Measurements from ENCODE around the gene ITLN1.

The ITLN1 gene

DNA sequence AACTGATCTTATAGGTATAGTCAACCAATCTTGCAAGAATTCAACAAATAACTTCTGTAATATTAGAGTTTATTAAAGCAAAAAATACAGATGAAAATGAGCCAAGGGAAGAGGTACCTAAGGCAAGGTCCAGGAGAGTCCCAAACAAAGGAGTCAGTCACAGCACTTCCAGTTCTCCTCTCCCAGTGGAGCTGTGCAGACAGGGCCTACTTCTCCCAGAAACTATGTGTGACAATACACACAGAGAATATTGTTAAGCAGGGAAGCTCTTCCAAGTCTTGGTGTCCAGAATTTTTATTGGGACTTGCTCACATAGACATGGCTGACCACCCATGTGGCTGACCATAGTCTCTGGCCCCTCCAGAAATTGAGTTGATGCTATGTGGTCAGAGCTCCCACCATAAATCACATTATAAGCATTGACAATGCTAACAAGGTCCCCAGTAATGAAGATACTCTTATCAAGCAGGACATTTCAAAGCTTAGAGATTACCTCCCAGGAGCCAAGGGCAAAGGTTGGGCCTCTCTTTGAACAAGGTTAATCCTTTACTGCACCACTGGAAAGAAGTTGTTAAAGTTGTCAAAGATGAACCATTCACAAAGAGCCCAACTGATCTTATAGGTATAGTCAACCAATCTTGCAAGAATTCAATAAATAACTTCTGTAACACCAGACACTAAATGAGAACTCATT is 18.8 kb downstream of the ITLN1 start:
- Histone ChIP-seq H3K9me3 (ENCODE audit: control insufficient read depth in 2 of 2, low read length in 2 of 2) (no peaks in the 10 kb centered on the region), H3K4me1 (ENCODE audit: control insufficient read depth, insufficient read depth, low read length) (no peaks in the 10 kb centered on the region), H3K27me3 (ENCODE audit: control insufficient read depth in 1 of 2, insufficient read depth in 2 of 2, low read length in 2 of 2) (peaks cover 0 to under 1% of the 10 kb centered on the region in 2 donors), H3K9ac (ENCODE audit: low read length in 2 of 2) (no peak overlapping the region), H3K36me3 (ENCODE audit: control insufficient read depth in 2 of 2, insufficient read depth in 2 of 2, low read length in 2 of 2) (no peaks in the 10 kb centered on the region), H3K4me3 (ENCODE audit: low read length in 2 of 2) (no peak overlapping the region), H3K27ac (ENCODE audit: low read length) (no peak overlapping the region)

DNA sequence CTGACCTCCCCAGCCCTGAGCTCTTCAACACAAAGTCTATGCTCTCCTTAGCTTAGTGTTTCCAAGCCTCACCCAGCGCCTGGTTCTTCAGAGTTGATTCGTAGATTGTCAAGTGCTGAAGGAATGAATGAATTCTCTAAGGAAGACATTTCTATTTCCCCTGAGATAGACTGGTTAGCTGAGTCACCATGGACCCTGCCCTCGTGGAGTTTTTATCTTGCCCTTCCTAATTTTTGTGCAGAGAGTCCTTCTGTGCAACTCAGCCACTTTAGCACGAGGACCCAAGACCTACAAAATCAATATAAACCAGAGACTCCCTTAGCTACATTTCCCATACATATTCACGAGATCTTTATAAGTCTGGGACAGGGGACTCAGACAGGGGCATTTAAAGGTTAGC is 19.6 kb downstream of the ITLN1 start:
- Histone ChIP-seq H3K4me3 (ENCODE audit: low read length in 2 of 2) (no peak overlapping the region), H3K9ac (ENCODE audit: low read length in 2 of 2) (no peak overlapping the region), H3K9me3 (ENCODE audit: control insufficient read depth in 2 of 2, low read length in 2 of 2) (no peaks in the 10 kb centered on the region), H3K27ac (ENCODE audit: low read length) (no peak overlapping the region), H3K36me3 (ENCODE audit: control insufficient read depth in 2 of 2, insufficient read depth in 2 of 2, low read length in 2 of 2) (no peaks in the 10 kb centered on the region), H3K27me3 (ENCODE audit: control insufficient read depth in 1 of 2, insufficient read depth in 2 of 2, low read length in 2 of 2) (peaks cover 0 to 5% of the 10 kb centered on the region in 2 donors), H3K4me1 (ENCODE audit: control insufficient read depth, insufficient read depth, low read length) (no peaks in the 10 kb centered on the region)

DNA sequence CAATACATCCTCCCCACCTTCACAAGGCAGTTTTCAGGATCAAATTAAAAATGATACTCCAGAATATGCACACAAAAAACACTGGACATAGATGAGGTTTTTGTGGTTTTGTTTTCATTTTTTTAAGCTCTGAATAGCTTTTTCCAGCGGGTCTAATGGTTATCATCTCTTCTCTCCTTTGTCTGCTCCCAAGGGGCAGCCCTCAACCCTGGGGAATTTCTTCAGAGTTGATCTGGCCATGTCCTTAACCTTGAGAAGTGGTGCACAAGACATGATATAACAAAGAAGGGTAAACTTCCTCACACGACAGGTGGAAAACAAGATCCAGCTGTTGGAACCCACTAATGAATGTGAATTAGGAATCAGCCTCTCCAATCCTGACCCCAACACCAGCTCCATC is 20.8 kb downstream of the ITLN1 start:
- Histone ChIP-seq H3K9ac (ENCODE audit: low read length in 2 of 2) (no peak overlapping the region), H3K9me3 (ENCODE audit: control insufficient read depth in 2 of 2, low read length in 2 of 2) (no peaks in the 10 kb centered on the region), H3K36me3 (ENCODE audit: control insufficient read depth in 2 of 2, insufficient read depth in 2 of 2, low read length in 2 of 2) (no peaks in the 10 kb centered on the region), H3K4me3 (ENCODE audit: low read length in 2 of 2) (no peak overlapping the region), H3K4me1 (ENCODE audit: control insufficient read depth, insufficient read depth, low read length) (no peaks in the 10 kb centered on the region), H3K27ac (ENCODE audit: low read length) (no peak overlapping the region), H3K27me3 (ENCODE audit: control insufficient read depth in 1 of 2, insufficient read depth in 2 of 2, low read length in 2 of 2) (peaks cover 0 to 5% of the 10 kb centered on the region in 2 donors)

DNA sequence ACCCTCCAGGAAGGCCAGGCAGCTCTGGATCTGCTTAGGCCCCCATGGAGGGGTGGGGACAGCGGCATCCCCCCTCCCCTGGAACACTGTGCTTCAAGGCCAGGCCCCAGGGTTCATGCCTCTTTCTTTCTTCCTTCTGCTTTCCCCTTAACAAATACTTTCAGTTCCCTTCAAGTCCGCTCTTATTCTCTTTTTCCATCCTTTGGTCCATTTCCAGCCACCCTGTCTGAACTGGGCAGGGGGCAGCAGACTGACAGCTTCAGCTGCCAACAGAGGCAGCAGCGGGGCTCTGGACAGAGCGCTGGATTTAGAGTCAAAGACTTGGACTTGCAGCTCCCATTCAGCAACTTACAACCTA is 21.2 kb downstream of the ITLN1 start:
- Histone ChIP-seq H3K4me1 (ENCODE audit: control insufficient read depth, insufficient read depth, low read length) (no peaks in the 10 kb centered on the region), H3K27me3 (ENCODE audit: control insufficient read depth in 1 of 2, insufficient read depth in 2 of 2, low read length in 2 of 2) (peaks cover 0 to 5% of the 10 kb centered on the region in 2 donors), H3K9ac (ENCODE audit: low read length in 2 of 2) (no peak overlapping the region), H3K9me3 (ENCODE audit: control insufficient read depth in 2 of 2, low read length in 2 of 2) (no peaks in the 10 kb centered on the region), H3K4me3 (ENCODE audit: low read length in 2 of 2) (no peak overlapping the region), H3K27ac (ENCODE audit: low read length) (no peak overlapping the region), H3K36me3 (ENCODE audit: control insufficient read depth in 2 of 2, insufficient read depth in 2 of 2, low read length in 2 of 2) (no peaks in the 10 kb centered on the region)

DNA sequence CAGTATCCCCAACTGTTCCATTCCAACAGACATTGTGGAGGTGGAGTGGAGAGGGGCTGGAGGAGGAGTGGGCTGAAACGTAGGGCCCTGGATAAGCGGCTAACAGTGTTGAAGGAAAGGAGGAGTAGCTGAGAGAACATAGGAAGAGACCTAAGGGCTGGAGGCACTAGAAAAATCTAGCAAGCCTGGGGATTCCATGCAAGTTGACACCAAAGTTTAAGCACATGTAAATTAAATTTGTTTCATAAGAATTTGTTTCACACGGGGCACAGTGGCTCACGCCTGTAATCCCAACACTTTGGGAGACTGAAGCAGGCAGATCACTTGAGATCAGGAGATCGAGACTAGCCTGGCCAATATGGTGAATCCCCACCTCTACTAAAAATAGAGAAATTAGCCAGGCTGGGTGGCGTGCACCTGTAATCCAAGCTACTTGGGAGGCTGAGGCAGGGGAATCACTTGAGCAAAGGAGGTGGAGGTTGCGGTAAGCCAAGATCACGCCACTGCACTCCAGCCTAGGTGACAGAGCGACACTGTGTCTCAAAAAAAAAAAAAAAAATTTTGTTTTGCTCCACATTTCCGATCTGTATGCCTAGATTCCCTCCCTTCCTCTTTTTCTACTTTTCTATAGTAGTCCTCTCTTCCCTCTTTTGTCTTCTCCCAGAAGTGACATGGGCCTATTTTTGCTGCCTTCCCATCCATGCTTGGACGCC is 21.8 kb downstream of the ITLN1 start:
- H3K27ac ChIP-seq (ENCODE audit: low read length) = no peak overlapping the region
- no peaks in the 10 kb centered on the region for H3K9me3 ChIP-seq (ENCODE audit: control insufficient read depth in 2 of 2, low read length in 2 of 2)
- no peak overlapping the region for H3K4me3 ChIP-seq (ENCODE audit: low read length in 2 of 2)
- no peaks in the 10 kb centered on the region for H3K4me1 ChIP-seq (ENCODE audit: control insufficient read depth, insufficient read depth, low read length)
- H3K27me3 ChIP-seq (ENCODE audit: control insufficient read depth in 1 of 2, insufficient read depth in 2 of 2, low read length in 2 of 2) = peaks cover 0 to 5% of the 10 kb centered on the region in 2 donors
- H3K9ac ChIP-seq (ENCODE audit: low read length in 2 of 2) = no peak overlapping the region
- no peaks in the 10 kb centered on the region for H3K36me3 ChIP-seq (ENCODE audit: control insufficient read depth in 2 of 2, insufficient read depth in 2 of 2, low read length in 2 of 2)

DNA sequence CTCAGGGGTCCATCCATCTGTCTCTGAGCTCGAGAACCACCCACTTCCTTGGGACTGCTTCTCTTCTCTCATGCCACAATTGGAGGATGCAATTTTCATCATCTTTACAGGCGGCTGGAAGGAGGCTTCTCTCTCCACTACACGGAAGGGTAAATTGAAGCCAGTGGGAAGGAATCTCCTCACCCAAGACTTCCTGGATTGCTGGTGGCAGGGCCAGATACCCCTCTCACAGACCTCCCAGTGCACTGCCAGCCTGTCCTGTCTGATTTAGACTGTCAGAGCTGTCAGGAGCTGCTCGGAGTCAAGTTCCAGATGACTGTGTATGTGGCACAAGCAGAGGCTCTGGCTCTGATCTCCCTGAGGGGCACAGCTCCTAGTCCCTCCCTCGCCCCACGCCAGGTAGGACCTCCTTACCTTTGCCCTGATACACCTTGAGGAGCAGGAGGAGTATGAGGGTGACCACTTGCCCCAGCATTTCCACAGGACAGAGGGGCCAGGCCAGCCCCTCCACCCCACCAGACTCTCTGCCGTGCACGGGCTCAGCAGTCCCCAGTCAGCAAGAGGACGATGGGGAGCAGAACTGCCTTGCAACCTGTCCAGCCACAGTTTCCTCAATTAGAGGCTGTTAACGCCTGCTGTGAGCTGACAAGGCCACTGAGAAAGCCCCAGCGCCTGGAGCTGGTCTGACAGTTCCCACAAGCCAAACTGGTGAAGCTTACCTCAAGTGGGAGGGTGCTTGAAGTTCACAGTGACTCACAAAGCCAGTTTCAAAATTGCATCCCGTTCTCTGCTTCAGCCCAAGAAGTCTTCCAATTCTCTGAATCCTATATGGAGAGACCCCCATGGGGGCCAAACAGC is 22.5 kb downstream of the ITLN1 start, which contains the start of gene CD244:
Gene CD244, minus strand, starts transcription at position 685 of the 858 bp plus-strand sequence. Its CDS starts 210 bp downstream, at position 475.
- Histone ChIP-seq H3K36me3 (ENCODE audit: control insufficient read depth in 2 of 2, insufficient read depth in 2 of 2, low read length in 2 of 2) (no peaks in the 10 kb centered on the region), H3K4me3 (ENCODE audit: low read length in 2 of 2) (no peak within 1 kb of the TSS), H3K27me3 (ENCODE audit: control insufficient read depth in 1 of 2, insufficient read depth in 2 of 2, low read length in 2 of 2) (peaks cover 0 to 5% of the 10 kb centered on the region in 2 donors), H3K27ac (ENCODE audit: low read length) (no peak within 1 kb of the TSS), H3K4me1 (ENCODE audit: control insufficient read depth, insufficient read depth, low read length) (no peaks in the 10 kb centered on the region), H3K9me3 (ENCODE audit: control insufficient read depth in 2 of 2, low read length in 2 of 2) (no peaks in the 10 kb centered on the region), H3K9ac (ENCODE audit: low read length in 2 of 2) (no peak within 1 kb of the TSS)

DNA sequence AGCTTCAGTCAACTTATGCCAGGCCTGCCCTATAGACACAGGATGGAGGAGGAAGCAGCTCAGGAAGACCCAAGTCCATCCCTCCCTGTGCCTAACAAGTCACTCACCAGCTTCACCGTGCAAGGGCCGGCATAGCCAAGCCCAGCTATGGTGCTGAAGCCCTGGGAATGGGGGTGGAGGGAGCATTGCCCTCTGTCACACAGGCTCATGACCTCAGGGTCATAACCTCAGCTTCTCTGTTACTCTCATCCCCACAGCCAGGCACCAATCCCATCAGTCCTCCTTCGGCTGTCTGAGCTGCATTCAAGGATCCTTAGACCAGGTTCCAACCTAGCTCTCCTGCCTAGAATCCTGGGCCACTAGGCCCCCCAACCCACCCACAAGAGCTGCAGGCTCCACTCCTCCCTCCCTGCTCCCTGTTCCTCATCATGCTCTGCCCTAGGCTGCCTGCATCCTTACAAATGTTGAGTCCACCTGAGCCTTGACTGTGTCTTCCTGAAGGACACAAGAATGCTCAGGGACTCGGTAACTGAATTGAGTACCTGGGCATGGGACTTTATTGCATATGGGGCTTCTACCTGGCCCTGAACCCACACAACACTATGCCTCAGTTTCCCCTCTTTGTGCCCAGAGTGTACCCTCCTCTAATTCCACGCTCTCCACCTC is 24.0 kb downstream of the ITLN1 start:
- H3K4me3 ChIP-seq (ENCODE audit: low read length in 2 of 2) = no peak overlapping the region
- no peaks in the 10 kb centered on the region for H3K36me3 ChIP-seq (ENCODE audit: control insufficient read depth in 2 of 2, insufficient read depth in 2 of 2, low read length in 2 of 2)
- H3K4me1 ChIP-seq (ENCODE audit: control insufficient read depth, insufficient read depth, low read length) = no peaks in the 10 kb centered on the region
- H3K27ac ChIP-seq (ENCODE audit: low read length) = no peak overlapping the region
- no peaks in the 10 kb centered on the region for H3K9me3 ChIP-seq (ENCODE audit: control insufficient read depth in 2 of 2, low read length in 2 of 2)
- peaks cover 0 to 5% of the 10 kb centered on the region in 2 donors for H3K27me3 ChIP-seq (ENCODE audit: control insufficient read depth in 1 of 2, insufficient read depth in 2 of 2, low read length in 2 of 2)
- H3K9ac ChIP-seq (ENCODE audit: low read length in 2 of 2) = no peak overlapping the region

DNA sequence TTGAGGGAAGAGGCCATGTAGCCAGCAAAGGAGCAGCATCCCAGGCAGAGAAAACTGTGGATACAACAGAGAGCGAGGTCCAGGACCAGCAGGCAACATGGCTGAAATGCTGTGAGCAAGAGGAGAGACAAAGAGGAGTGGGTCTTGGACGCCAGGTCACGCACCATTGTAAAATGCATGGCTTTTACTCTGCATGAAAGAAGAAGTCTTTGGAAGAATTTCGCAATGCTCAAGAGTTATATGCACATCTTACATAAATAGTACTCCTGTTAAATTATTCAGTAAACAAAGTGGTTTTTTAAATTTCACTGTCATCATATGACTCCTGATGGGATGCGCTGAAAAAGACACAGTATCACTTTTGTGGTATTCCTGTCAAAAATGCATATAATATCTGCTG is 25.8 kb downstream of the ITLN1 start:
- Histone ChIP-seq H3K4me3 (ENCODE audit: low read length in 2 of 2) (no peak overlapping the region), H3K4me1 (ENCODE audit: control insufficient read depth, insufficient read depth, low read length) (no peaks in the 10 kb centered on the region), H3K9ac (ENCODE audit: low read length in 2 of 2) (no peak overlapping the region), H3K36me3 (ENCODE audit: control insufficient read depth in 2 of 2, insufficient read depth in 2 of 2, low read length in 2 of 2) (no peaks in the 10 kb centered on the region), H3K27me3 (ENCODE audit: control insufficient read depth in 1 of 2, insufficient read depth in 2 of 2, low read length in 2 of 2) (peaks cover 0 to 5% of the 10 kb centered on the region in 2 donors), H3K27ac (ENCODE audit: low read length) (no peak overlapping the region), H3K9me3 (ENCODE audit: control insufficient read depth in 2 of 2, low read length in 2 of 2) (no peaks in the 10 kb centered on the region)

DNA sequence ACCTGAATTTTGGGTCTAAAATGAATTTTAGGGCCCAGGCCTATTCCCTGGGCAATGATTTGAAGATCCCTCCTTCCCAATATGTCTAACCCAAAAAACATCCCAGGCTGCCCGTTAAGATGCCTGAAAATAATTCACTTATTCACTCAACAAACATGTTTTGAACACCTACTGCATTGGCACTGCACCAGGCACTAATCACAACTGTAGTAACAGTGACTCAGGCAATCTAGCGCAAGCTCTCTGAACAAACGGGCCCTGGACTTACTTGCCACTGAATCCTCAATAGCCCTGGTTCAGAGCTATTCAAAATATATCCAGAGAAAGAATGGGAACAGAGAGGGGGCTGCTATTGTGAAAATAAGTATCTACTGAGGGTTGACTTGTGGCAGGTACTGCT is 26.5 kb downstream of the ITLN1 start:
- Histone ChIP-seq H3K9ac (ENCODE audit: low read length in 2 of 2) (no peak overlapping the region), H3K27ac (ENCODE audit: low read length) (no peak overlapping the region), H3K27me3 (ENCODE audit: control insufficient read depth in 1 of 2, insufficient read depth in 2 of 2, low read length in 2 of 2) (peaks cover 0 to 5% of the 10 kb centered on the region in 2 donors), H3K36me3 (ENCODE audit: control insufficient read depth in 2 of 2, insufficient read depth in 2 of 2, low read length in 2 of 2) (no peaks in the 10 kb centered on the region), H3K4me3 (ENCODE audit: low read length in 2 of 2) (no peak overlapping the region), H3K4me1 (ENCODE audit: control insufficient read depth, insufficient read depth, low read length) (no peaks in the 10 kb centered on the region), H3K9me3 (ENCODE audit: control insufficient read depth in 2 of 2, low read length in 2 of 2) (no peaks in the 10 kb centered on the region)

DNA sequence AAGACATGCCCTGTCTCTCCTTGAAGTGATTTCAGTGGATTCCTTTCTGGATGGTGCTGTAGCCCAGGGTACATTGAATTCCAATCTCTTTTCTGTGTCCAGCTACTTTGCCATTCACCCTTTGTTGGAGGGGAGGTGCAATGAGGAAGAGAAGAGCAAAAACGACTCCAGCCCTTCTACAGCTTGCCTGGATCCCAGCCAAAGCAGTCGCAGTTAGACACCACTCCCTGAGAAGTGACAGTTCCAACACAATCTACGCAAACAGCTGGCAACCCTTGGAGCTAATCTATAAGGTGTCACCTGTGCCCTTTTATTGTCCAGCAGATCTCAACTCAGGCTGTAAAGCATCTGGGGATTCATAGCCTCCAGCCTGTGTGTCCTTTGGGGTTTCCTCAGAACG is 26.9 kb downstream of the ITLN1 start:
- Histone ChIP-seq H3K27ac (ENCODE audit: low read length) (no peak overlapping the region), H3K9ac (ENCODE audit: low read length in 2 of 2) (no peak overlapping the region), H3K4me3 (ENCODE audit: low read length in 2 of 2) (no peak overlapping the region), H3K27me3 (ENCODE audit: control insufficient read depth in 1 of 2, insufficient read depth in 2 of 2, low read length in 2 of 2) (peaks cover 0 to 5% of the 10 kb centered on the region in 2 donors), H3K36me3 (ENCODE audit: control insufficient read depth in 2 of 2, insufficient read depth in 2 of 2, low read length in 2 of 2) (no peaks in the 10 kb centered on the region), H3K4me1 (ENCODE audit: control insufficient read depth, insufficient read depth, low read length) (no peaks in the 10 kb centered on the region), H3K9me3 (ENCODE audit: control insufficient read depth in 2 of 2, low read length in 2 of 2) (no peaks in the 10 kb centered on the region)
